Measurements from ENCODE around the gene LINC01488.

LINC01488 gene

GRCh38 chr11:69509846-69510390 lies 28.5 kb downstream of the LINC01488 start:
- no peak for DNase-seq (ENCODE audit: low read depth, low spot score)

GRCh38 chr11:69510471-69511357 lies 29.3 kb downstream of the LINC01488 start:
- no peak for DNase-seq (ENCODE audit: low read depth, low spot score)

- no peak for DNase-seq (ENCODE audit: low read depth, low spot score)
Measured at GRCh38 chr11:69511358-69512055, 30.0 kb downstream of the LINC01488 start.

GRCh38 chr11:69512136-69512535 lies 30.7 kb downstream of the LINC01488 start:
- no peak for DNase-seq (ENCODE audit: low read depth, low spot score)

GRCh38 chr11:69512790-69513189 lies 31.3 kb downstream of the LINC01488 start:
- no peak for DNase-seq (ENCODE audit: low read depth, low spot score)

- no peak for DNase-seq (ENCODE audit: low read depth, low spot score)
Measured at GRCh38 chr11:69513196-69513595, 31.7 kb downstream of the LINC01488 start.

GRCh38 chr11:69513663-69514224 lies 32.3 kb downstream of the LINC01488 start:
- no peak for DNase-seq (ENCODE audit: low read depth, low spot score)

- no peak for DNase-seq (ENCODE audit: low read depth, low spot score)
Measured at GRCh38 chr11:69514771-69515170, 33.3 kb downstream of the LINC01488 start.

GRCh38 chr11:69515271-69516245 lies 34.1 kb downstream of the LINC01488 start:
- DNase-seq (ENCODE audit: low read depth, low spot score): no peak

GRCh38 chr11:69516526-69516925 lies 35.1 kb downstream of the LINC01488 start:
- DNase-seq (ENCODE audit: low read depth, low spot score): no peak

- DNase-seq (ENCODE audit: low read depth, low spot score): no peak
Measured at GRCh38 chr11:69518081-69518950, 36.9 kb downstream of the LINC01488 start.

- no peak for DNase-seq (ENCODE audit: low read depth, low spot score)
Measured at GRCh38 chr11:69520186-69520916, 38.9 kb downstream of the LINC01488 start.

- DNase-seq (ENCODE audit: low read depth, low spot score): no peak
Measured at GRCh38 chr11:69521457-69521856, 40.0 kb downstream of the LINC01488 start.

- DNase-seq (ENCODE audit: low read depth, low spot score): no peak
Measured at GRCh38 chr11:69523453-69523852, 42.0 kb downstream of the LINC01488 start.

GRCh38 chr11:69524291-69524882 lies 42.9 kb downstream of the LINC01488 start:
- no peak for DNase-seq (ENCODE audit: low read depth, low spot score)

GRCh38 chr11:69524991-69525411 lies 43.5 kb downstream of the LINC01488 start:
- no peak for DNase-seq (ENCODE audit: low read depth, low spot score)

- no peak for DNase-seq (ENCODE audit: low read depth, low spot score)
Measured at GRCh38 chr11:69525516-69526452, 44.3 kb downstream of the LINC01488 start.

GRCh38 chr11:69526453-69526810 lies 45.0 kb downstream of the LINC01488 start:
- DNase-seq (ENCODE audit: low read depth, low spot score): no peak
